Motor neuron (in vitro differentiated cells): ENCODE data around the gene TNFSF15. TPM values are rescaled to one million over a fixed set of nuclear protein-coding genes. Genes with fewer than 3 reads are reported as not detected.

Experiments used
- ATAC-seq, 8 experiments: fragments of 200-7000 bp; cut with Tn5 transposase; replicated peaks in 6 of 8; 2 replicates each; pipeline ENCODE4 v1.8.0; 2021; ENCODE audit warnings: mild to moderate bottlenecking in 8 of 8, moderate library complexity in 8 of 8
- H3K27ac ChIP-seq, 2 donors: fragments of 250-450 bp; sonication (Bioruptor Pico); 2 replicates each; pipeline ENCODE4 v1.9.0; 2021; ENCODE audit warnings: antibody characterized with exemption in 2 of 2, mild to moderate bottlenecking in 2 of 2, moderate library complexity in 1 of 2
- H3K4me1 ChIP-seq, 2 donors: fragments of 250-450 bp; sonication (Bioruptor Pico); replicated peaks in 1 of 2; 2 replicates each; pipeline ENCODE4 v1.6.1; 2021; ENCODE audit warnings: antibody characterized with exemption in 2 of 2, mild to moderate bottlenecking in 2 of 2, moderate library complexity in 1 of 2
- H3K4me3 ChIP-seq, 5 donors: fragments of 250-450 bp; sonication (Bioruptor Pico); 2 replicates each; pipeline ENCODE4 v1.9.0; 2021; ENCODE audit warnings: antibody characterized with exemption in 5 of 5, mild to moderate bottlenecking in 5 of 5, moderate library complexity in 4 of 5
- WGBS, 10 experiments: fragments of 450-650 bp; shearing (Covaris generic); methylation state at CpG; one replicate each; pipeline ENCODE4 v1.0.0; 2022; 5-methylcytosine and 5-hydroxymethylcytosine counted together
- in situ Hi-C, 9 experiments: fragments of 400-800 bp; cut with MboI; loops; one replicate each; pipeline ENCODE4 v1.15.0; 2021; ENCODE audit warnings: low sequenced_read_pairs in 9 of 9, low pct_unique_long_range_greater_than_20kb in 2 of 9; ENCODE audit not compliant: unreplicated experiment in 9 of 9
- total RNA-seq, 8 experiments: library from RNA; unstranded; fragments of 300-600 nt; gene quantifications; 2 replicates each; pipeline versions ENCODE4 v1.2.3 to v1.2.4, GENCODE V29; 2022

TNFSF15 gene
- total RNA-seq, 8 experiments from 2014 or later = 0.13 to 4.1 (median 0.43) TPM; not detected in 1

DNA sequence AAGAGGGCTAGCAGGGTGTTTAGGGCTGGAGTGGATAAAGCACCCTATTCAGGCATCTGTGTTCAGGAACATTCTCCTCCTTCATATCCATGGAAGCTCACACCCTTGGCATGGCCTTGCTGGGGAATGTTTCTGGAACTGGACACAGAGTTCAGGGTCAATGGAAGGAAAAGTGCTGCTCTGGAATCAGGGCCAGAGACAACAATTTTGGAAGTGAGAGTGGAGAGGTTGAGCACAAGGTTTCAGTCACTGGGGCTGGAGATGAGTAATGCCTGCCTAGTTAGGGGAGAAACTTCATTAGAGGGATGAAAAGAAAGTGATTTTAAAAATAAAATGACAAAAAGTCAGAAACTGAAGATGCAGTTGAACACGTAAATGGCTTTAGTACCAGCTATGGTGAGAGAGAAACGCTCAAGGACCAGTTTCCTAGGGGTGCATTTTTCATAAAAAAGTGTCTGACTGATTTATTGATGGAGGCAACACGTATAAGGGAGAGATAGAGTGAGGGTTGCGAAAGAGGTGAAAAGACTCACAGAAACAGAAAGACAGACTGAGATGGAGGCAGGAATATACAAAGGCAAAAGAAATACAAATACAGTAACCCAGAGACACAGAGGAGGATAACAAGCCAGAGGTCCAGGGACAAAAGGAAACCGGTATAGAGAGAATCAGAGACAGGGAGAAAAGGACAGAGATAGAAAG is 8.0 kb upstream of the TNFSF15 start:
- 33 to 100% (median 66%) methylated on average over 1 to 5 of the region's 5 CpGs; no CpG with 5 or more reads in 1 of the 10 experiments for WGBS, 10 experiments

GRCh38 chr9:114811966-114812636 is 6.3 kb upstream of the TNFSF15 start:
- 50 to 100% (median 81%) methylated on average over 1 to 3 of the region's 5 CpGs; no CpG with 5 or more reads in 3 of the 10 experiments for WGBS, 10 experiments
- Histone ChIP-seq H3K4me1 (no peaks in the 10 kb centered on the region), H3K4me3 (no peak overlapping the region), H3K27ac (no peak overlapping the region)
- in situ Hi-C loops = no loop called here
- ATAC-seq = no peak

More for the DNA sequence above, 8.0 kb upstream of the TNFSF15 start:
- no peak for ATAC-seq
- Histone ChIP-seq H3K27ac (no peak overlapping the region), H3K4me1 (no peaks in the 10 kb centered on the region), H3K4me3 (no peak overlapping the region)
- in situ Hi-C loops = no loop called here

- H3K4me1 ChIP-seq = peaks cover 0 to 4% of the 10 kb centered on the region in 2 donors
- H3K27ac ChIP-seq = no peak overlapping the region
- peak in 1 of 8 experiments; percentile 77 for ATAC-seq
- in situ Hi-C loops = no loop called here
- WGBS, 10 experiments = 7 to 91% (median 65%) methylated on average over 1 to 4 of the region's 4 CpGs; no CpG with 5 or more reads in 1 of the 10 experiments
- H3K4me3 ChIP-seq = no peak overlapping the region
These were observed 5.5 kb upstream of the TNFSF15 start for GRCh38 chr9:114811301-114811700.

GRCh38 chr9:114810614-114811013 is 4.8 kb upstream of the TNFSF15 start:
- Histone ChIP-seq H3K4me1 (peaks cover 0 to 6% of the 10 kb centered on the region in 2 donors), H3K27ac (no peak overlapping the region), H3K4me3 (no peak overlapping the region)
- 21 to 100% (median 80%) methylated on average over 1 to 3 of the region's 3 CpGs; no CpG with 5 or more reads in 2 of the 10 experiments for WGBS, 10 experiments
- peak in 2 of 8 experiments; percentile 10 to 24 for ATAC-seq
- in situ Hi-C loops = no loop called here

DNA sequence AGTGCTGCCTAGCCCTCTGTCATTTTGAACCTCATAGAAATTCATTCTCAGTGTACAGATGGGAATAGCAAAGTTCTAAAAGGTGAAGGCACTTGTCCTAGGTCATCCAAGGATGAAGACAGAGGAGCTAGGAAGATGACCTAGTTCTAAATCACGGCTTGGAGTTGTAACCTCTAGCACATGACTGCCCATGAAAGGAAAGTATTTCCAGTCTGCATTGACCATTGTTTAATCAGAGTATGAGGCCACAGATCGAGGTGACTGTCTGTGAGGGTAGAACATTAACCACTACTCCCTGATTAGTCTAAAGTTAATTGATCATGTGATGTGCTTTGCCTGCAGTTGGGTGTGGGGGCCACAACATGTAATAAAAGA is 674 bp upstream of the TNFSF15 start:
- in situ Hi-C loops = no loop called here
- H3K4me1 ChIP-seq = peaks cover 0 to 6% of the 10 kb centered on the region in 2 donors
- no peak overlapping the region for H3K27ac ChIP-seq
- ATAC-seq = no peak
- WGBS, 10 experiments = 27 to 88% (median 41%) methylated on average over 1 to 2 of the region's 2 CpGs; no CpG with 5 or more reads in 5 of the 10 experiments
- no peak overlapping the region for H3K4me3 ChIP-seq

- no peak overlapping the region for H3K27ac ChIP-seq
- H3K4me1 ChIP-seq = peaks cover 3 to 6% of the 10 kb centered on the region in 2 donors
- H3K4me3 ChIP-seq = no peak overlapping the region
- in situ Hi-C loops = no loop called here
- WGBS, 10 experiments = 0 to 96% (median 80%) methylated on average over 2 to 5 of the region's 5 CpGs; no CpG with 5 or more reads in 4 of the 10 experiments
- peak in 3 of 8 experiments; percentile 28 to 67 (median 30) for ATAC-seq
These were observed 1.3 kb downstream of the TNFSF15 start for GRCh38 chr9:114804505-114804904.

DNA sequence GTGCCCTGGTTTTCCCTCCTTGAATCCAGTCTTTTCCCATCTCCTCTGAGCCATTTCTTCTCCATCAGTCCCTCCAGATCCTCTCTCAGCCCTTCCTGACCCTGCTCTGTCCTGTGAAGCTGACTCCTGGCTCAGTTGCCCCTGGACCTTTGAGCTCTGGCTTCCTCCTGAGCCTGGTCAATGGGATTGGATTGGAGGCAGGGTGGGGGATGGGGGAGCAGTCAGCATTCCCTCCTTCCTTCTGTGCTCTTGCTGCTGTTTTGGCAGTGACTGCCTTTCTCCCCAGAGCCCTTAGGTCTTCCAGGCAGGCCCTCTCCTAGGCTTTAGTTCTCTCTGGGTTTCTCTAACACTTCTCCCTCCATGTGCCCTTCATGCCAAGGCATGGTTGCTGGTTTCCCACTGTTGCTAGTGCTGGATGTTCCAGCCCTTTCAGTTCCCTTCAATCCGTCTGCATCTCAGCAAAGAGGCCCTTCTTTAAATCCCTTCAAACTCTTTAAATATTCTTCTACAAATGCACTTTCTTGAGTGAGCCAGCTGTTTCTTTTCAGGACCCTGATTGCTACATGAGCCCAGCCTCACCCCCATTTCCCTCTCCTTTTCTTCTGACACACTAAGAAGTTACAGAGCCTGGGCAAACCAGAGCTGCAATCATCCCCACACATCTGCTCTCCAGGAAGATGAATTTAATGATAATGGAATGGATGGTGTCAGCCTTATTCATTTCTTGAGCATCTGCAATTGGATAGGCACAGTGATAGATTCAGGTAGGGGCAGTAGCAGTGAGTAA is 2.2 kb downstream of the TNFSF15 start:
- 86 to 100% (median 89%) methylated on average over 1 of the region's 1 CpG; no CpG with 5 or more reads in 4 of the 10 experiments for WGBS, 10 experiments
- Histone ChIP-seq H3K4me3 (no peak overlapping the region), H3K27ac (no peak overlapping the region), H3K4me1 (peaks cover 11 to 13% of the 10 kb centered on the region in 2 donors)
- in situ Hi-C loops = no loop called here
- no peak for ATAC-seq

- Histone ChIP-seq H3K4me3 (no peak overlapping the region), H3K27ac (no peak overlapping the region), H3K4me1 (peaks cover 7 to 16% of the 10 kb centered on the region in 2 donors)
- in situ Hi-C loops = no loop called here
- WGBS, 10 experiments = 88 to 100% methylated on average over 1 of the region's 2 CpGs; no CpG with 5 or more reads in 8 of the 10 experiments
- no peak for ATAC-seq
These were observed 5.9 kb downstream of the TNFSF15 start for GRCh38 chr9:114799925-114800324.

DNA sequence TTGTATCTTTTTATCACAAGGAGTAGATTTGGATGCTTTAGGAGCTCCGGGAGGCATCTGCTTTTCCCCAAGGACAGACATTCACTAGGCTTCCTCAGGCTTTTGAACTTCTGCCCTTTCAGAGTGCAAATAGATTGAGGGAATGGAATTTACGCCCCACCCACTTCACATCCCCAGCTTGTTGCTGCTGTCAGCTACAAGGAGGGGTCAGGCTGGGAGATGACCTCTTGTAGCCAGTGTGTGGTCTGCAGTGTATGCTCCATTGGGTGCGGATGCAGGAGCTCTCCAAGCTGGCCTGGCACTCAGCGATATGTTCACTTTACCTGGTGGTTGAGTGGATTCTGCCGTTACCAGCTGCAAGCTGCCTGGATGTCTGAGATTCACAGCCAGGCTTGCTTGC is 6.4 kb downstream of the TNFSF15 start:
- Histone ChIP-seq H3K27ac (no peak overlapping the region), H3K4me3 (no peak overlapping the region), H3K4me1 (peaks cover 7 to 16% of the 10 kb centered on the region in 2 donors)
- WGBS, 10 experiments = 0 to 69% (median 28%) methylated on average over 1 to 5 of the region's 5 CpGs; no CpG with 5 or more reads in 3 of the 10 experiments
- peak in 7 of 8 experiments; percentile 51 to 82 (median 66) for ATAC-seq
- in situ Hi-C loops = no loop called here

DNA sequence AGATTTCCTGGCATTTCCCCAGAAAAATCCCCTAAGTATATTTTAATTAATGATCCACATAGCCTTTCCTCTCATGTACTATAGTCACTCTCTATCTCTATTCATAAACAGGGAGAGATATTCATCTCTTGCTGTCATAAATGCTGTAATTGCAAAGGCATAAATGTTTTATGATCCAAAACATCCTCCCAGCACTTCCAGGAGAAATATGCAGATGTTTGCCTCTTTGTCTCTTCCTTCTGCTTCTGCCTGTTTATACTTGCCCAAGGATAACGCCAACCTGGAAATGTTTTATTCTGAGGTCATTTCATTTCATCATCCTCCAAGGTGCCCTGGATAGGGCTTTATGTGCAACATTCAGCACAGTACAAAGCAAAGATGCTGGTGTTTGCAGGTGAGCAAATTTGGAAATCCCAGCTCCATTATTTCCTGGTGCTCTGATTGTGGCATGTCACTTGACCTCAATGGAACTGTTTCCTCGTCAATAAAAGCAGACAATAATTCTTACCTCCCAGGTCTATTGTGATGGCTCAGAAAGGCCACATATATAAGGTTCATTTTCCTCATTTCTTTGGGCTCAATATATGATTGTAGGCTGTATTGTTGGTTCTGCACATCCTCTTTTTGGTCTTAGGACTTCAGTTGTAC is 6.9 kb downstream of the TNFSF15 start:
- Histone ChIP-seq H3K4me3 (no peak overlapping the region), H3K27ac (peak overlapping the region; percentile 11 to 22), H3K4me1 (peaks cover 7 to 16% of the 10 kb centered on the region in 2 donors)
- peak in 7 of 8 experiments; percentile 21 to 88 (median 45) for ATAC-seq
- in situ Hi-C loops = no loop called here
- 0 to 58% (median 21%) methylated on average over 1 to 2 of the region's 2 CpGs; no CpG with 5 or more reads in 3 of the 10 experiments for WGBS, 10 experiments

DNA sequence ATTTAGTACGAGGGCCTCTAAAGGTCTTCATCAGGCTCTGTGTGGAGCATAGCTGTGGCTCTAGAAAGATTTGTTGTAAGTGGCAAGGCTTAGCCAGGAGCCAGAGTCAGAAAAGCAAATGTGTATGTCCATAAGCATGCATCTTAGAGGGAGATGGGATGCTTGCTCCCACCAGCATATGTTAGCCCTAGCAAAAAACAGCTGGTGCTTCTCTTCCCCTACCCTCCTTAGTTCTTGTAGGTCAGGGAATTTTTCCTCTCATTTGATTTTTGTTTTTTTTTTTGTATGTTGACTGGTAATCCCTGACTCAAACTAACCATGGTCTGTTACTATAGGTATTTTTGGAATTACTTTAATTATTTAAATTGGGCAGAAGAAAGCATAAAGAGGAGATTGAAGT is 7.7 kb downstream of the TNFSF15 start:
- in situ Hi-C loops = no loop called here
- no peak overlapping the region for H3K4me3 ChIP-seq
- H3K4me1 ChIP-seq = peaks cover 7 to 16% of the 10 kb centered on the region in 2 donors
- H3K27ac ChIP-seq = no peak overlapping the region
- ATAC-seq = no peak
- WGBS, 10 experiments = 0 to 90% (median 72%) methylated on average over 1 of the region's 1 CpG; no CpG with 5 or more reads in 4 of the 10 experiments

DNA sequence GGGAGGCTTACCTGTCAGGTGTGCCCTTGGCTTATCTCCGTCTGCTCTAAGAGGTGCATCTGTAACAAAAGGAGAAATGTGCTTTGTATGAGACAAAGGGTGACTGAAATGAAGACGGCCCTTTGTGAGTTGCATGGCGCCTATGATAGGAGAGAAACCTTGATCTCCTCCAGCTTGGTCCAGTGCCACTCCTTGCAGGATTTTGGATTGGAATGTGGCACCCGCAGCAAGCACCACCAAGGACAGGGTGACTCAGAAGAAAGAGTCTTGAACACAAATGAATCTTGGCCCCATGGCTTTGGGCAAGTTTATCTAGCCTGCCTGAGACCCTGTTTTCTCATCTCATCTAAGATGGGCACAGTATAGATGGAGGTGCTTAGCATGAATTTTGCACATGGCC is 13.4 kb downstream of the TNFSF15 start:
- WGBS, 10 experiments = 44 to 100% (median 79%) methylated on average over 1 to 3 of the region's 4 CpGs; no CpG with 5 or more reads in 4 of the 10 experiments
- ATAC-seq = no peak
- in situ Hi-C loops = no loop called here
- Histone ChIP-seq H3K4me1 (no peaks in the 10 kb centered on the region), H3K27ac (no peak overlapping the region), H3K4me3 (no peak overlapping the region)
